AG08395 (cell line): ENCODE data around the gene CD151.
A peak's percentile ranks its signal among the peaks of the same experiment; 100 is the strongest.

Experiments used
- DNase-seq: peaks from one replicate; pipeline ENCODE4 v3.0.0; 2012; ENCODE audit warnings: mixed read lengths, low spot score

Gene CD151

GRCh38 chr11:815675-816432 lies 16.9 kb upstream of the CD151 start:
- no peak for DNase-seq

DNA sequence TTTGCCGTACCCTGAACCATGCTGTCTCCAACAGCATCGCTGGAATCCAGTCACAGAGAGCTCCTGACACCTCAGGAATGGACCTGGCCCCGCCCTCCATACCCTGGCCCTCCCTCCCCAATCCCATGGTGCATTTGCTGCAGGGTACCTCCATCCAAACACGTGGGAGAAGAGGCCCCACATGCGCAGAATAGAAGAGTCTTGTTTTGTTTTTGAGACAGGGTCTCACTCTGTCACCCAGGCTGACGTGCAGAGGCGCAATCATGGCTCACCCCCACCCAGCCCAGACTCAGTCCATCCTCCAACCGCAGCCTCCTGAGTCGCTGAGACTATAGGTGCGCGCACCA lies 16.3 kb upstream of the CD151 start:
- DNase-seq, result no peak

DNA sequence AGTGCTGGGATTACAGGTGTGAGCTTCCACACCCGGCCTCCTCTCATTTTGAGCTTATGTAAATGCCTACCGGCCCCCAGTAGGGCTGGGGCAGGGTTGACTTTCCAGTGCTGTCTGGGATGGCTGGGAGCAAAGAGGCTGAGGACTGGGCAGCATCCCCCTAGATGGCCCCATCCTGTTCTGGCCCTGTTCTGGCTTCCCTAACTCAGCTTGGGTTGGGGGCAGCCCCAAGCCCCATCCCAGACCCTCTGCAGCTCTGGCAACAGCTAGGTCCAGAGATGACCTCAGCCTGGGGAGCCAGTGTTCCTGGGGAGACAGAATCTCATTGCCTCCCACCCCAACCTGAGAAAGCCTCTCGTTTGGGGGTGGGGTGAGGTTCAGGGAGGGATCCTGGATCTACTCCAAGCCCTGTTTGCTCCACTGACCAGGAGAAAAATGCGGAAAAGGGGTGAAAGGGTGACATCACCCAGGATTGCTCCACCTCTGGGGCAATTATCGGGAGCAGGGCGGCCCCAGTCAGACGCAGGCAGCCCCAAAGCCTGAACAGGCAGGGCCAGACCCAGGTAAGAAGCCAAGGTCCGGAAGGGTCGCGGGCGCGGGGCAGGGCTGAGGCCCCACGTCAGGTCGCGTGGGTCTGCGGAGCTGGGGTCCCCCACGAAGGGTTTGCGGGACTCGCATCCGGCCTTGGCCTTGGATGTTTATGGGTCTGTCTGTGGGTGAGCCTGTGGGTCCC lies 14.2 kb upstream of the CD151 start, which contains the start of gene PNPLA2:
TSS of gene PNPLA2 (plus strand) at position 519 of the 733 bp plus-strand sequence. CDS start 805 bp downstream, outside the sequence.
- DNase-seq, result peak; percentile 79

GRCh38 chr11:819129-819931 lies 13.4 kb upstream of the CD151 start:
- peak; percentile 96 for DNase-seq

GRCh38 chr11:819943-820649 lies 12.7 kb upstream of the CD151 start:
- DNase-seq, result peak; percentile 70

DNA sequence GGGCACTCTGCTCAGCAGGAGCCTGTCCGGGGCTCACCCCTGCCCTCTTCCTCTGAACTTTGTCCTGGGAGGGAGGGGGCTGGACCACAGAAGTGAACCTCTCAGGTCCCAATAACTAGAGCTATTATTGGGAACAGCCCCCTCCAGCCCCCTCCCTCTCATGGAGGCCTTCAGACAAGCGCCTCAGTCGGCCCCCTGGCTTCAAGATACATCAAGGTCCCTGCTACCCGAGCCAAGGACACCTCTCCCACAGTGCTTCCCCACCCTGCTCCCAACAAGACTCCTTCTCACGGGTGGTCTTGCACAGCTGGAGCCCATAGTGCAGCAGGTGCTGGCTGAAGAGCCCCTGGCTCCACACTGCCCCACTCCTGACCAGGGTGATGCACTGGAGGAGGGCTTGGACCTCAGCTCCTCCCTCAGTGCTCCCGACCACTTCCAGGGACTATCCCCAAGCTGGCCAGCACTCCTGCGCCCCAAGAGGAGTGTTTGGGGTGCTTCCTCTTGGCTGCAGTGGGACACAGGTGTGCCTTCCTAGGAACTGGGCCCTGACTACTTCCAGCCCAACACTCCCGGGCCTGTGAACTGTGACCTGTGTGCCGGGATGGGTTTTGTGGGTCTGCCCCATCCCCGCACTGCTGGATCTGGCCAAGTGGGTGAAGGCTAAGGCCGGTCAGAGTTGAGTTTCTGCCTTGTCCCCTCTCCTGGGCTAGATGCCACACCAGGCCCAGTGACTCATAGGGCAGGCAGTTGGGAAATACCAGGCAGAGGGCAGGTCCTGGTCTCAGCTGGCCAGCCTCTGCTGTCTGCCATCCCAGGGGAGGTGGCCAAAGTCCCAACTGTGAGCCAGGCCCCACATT lies 11.9 kb upstream of the CD151 start:
- DNase-seq, result peak; percentile 93

DNA sequence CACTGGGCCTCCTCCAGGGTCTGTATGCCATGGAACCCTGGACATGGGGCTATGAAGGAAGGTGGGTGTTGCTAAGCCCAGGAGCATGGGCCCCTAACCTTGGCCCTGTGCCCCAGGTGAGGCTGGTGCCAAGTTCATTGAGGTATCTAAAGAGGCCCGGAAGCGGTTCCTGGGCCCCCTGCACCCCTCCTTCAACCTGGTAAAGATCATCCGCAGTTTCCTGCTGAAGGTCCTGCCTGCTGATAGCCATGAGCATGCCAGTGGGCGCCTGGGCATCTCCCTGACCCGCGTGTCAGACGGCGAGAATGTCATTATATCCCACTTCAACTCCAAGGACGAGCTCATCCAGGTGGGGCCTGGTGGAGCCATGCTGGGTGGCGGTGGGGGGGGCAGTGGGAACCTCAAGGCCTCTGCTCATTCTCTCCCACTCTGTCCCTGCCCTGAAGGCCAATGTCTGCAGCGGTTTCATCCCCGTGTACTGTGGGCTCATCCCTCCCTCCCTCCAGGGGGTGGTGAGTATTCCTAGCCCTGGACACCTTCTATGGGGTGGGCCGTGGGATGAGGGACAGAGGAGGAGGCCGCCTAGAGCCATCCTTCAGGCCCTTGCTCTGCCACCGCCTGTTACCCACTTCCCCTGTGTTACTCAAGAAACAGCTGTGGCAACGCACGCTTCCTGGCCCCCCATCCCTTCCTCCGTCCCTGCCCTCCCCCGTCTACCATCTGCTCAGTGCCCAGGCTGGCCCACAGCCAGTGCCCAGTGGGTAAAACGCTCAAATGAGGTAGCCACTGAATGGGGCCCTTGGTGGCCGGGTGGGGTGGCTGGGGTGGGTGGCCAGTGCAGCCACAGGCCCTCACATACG lies 11.0 kb upstream of the CD151 start:
- no peak for DNase-seq

DNA sequence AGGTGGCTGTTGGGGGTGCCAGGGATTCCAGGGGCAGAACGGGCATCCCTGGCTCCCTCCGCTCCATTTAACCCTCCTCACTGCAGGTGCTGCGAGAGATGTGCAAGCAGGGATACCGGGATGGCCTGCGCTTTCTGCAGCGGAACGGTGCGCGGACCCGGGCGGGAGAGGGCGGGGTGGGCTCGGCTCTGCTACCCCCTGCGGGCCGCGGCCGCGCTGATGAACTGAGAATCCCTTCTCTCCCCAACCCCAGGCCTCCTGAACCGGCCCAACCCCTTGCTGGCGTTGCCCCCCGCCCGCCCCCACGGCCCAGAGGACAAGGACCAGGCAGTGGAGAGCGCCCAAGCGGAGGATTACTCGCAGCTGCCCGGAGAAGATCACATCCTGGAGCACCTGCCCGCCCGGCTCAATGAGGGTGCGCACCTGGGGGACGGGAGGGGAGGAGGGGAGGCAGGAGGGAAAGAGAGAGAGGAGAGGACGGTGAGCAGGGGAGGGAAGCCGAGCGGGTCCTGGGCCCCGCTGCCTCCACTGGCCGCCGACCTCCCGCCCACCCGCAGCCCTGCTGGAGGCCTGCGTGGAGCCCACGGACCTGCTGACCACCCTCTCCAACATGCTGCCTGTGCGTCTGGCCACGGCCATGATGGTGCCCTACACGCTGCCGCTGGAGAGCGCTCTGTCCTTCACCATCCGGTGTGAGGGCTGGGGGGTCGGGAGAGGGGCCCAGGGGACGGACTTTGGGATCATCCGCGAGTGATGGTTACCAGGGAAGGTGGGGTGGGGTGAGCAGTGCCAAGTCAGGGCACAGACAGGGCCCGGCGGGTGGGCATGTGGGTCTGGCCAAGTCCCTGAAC lies 9.1 kb upstream of the CD151 start:
- no peak for DNase-seq

DNA sequence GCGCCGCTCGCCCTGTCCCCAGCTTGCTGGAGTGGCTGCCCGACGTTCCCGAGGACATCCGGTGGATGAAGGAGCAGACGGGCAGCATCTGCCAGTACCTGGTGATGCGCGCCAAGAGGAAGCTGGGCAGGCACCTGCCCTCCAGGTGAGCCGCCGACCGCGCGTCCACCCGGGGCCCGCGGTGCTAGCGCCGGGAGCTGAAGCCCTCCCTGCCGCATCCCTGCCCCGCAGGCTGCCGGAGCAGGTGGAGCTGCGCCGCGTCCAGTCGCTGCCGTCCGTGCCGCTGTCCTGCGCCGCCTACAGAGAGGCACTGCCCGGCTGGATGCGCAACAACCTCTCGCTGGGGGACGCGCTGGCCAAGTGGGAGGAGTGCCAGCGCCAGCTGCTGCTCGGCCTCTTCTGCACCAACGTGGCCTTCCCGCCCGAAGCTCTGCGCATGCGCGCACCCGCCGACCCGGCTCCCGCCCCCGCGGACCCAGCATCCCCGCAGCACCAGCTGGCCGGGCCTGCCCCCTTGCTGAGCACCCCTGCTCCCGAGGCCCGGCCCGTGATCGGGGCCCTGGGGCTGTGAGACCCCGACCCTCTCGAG lies 8.4 kb upstream of the CD151 start:
- DNase-seq, result no peak

GRCh38 chr11:824942-825341 lies 7.8 kb upstream of the CD151 start:
- no peak for DNase-seq

- no peak for DNase-seq
Observed at GRCh38 chr11:825366-826226, 7.2 kb upstream of the CD151 start.

DNA sequence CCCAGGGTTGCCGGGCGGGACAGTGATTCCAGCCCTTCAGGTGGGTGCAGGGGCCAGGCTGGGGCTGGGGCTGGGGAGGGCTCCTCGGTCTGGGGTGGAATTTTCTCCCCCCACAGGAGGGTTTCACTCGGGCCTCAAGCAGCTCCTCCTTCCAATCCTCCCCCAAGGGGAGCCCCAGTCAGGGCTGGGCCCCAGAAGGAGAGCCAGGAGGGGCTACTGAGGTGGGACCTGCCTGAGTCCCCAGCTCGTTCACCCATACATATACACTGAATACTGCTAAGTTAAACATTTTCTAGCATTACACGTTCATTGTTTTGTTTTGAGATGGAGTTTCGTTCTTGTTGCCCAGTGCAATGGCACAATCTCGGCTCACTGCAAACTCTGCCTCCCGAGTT lies 6.5 kb upstream of the CD151 start:
- no peak for DNase-seq

GRCh38 chr11:826836-827145 lies 6.0 kb upstream of the CD151 start:
- DNase-seq, result no peak

GRCh38 chr11:827146-827896 lies 5.4 kb upstream of the CD151 start:
- no peak for DNase-seq

- DNase-seq, result no peak
Observed at GRCh38 chr11:827897-828192, 4.9 kb upstream of the CD151 start, which contains the start of gene CRACR2B. TSS of gene CRACR2B (plus strand) at chr11:827919. CDS start at chr11:828608, 689 bp downstream.

DNA sequence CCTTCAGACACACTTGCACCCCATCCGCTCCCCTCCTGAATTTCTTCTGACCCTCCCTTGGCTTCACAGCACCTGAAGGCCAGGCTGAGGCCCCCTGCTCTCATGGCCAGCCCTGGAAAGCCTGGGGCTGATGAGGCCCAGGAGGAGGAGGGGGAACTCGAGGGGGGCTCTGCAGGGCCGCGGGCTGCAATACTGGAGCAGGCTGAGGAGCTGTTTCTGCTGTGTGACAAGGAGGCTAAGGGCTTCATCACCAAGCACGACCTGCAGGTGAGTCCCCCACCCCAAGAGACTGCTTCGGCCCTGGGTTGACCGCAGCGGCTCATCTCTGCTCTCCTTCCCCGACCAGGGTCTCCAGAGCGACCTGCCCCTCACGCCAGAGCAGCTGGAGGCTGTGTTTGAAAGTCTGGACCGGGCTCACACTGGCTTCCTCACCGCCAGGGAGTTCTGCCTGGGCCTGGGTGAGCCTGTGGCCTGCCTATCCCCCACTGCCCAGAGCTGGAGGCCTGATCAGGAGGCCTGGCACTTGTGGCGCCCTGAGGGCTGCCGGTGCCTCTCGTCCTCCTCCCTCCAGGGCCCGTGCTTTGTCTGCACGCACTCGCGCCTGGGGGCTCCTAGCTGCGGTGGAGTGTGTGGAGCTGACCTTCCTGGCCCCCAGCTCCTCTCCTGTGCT lies 4.1 kb upstream of the CD151 start:
- no peak for DNase-seq
